ENCODE data around the gene ZFHX2. TPM values are rescaled to one million over a fixed set of nuclear protein-coding genes. Genes with fewer than 3 reads are reported as not detected.
A peak's percentile ranks its signal among the peaks of the same experiment; 100 is the strongest.

ZFHX2 gene
- 19.2 and 19.4 TPM in 2 replicates for total RNA-seq (2021)
- long read RNA-seq, partial matches to known transcripts = 0 of 3 reads
- long read RNA-seq, other reads (novel, unspliced or antisense) = 3 of 3 reads

- peaks cover 29% of the 10 kb centered on the region; the same call in 1 of the 2 replicates for H3K4me1 ChIP-seq (ENCODE audit: insufficient read depth, low read length)
- H3K23ac ChIP-seq (ENCODE audit: insufficient read length, low read depth, low read length) = no peak within 1 kb of the TSS
- H3K23me2 ChIP-seq (ENCODE audit: insufficient read length, low read depth, low read length, poor library complexity, severe bottlenecking) = peaks cover 30% of the 10 kb centered on the region
- H3K9me3 ChIP-seq (ENCODE audit: control insufficient read depth, low read depth, low read length) = no peaks in the 10 kb centered on the region
- H3K27me3 ChIP-seq (ENCODE audit: insufficient read depth, low read length) = no peaks in the 10 kb centered on the region
- peak within 1 kb of the TSS; percentile 92 for H3K9ac ChIP-seq (ENCODE audit: extremely low read depth, insufficient read length, low read length)
- no peak within 1 kb of the TSS for H2AK5ac ChIP-seq (ENCODE audit: insufficient read length, low read length)
- no peaks in the 10 kb centered on the region for H3K9me3 Mint-ChIP-seq
- no peaks in the 10 kb centered on the region for H3K36me3 Mint-ChIP-seq (ENCODE audit: insufficient read depth in 1 of 3, low read depth in 3 of 3)
- H3K4me3 Mint-ChIP-seq = no peak within 1 kb of the TSS; a peak in 2 of 5 replicates
- peak within 1 kb of the TSS; percentile 74 for H2BK12ac ChIP-seq (ENCODE audit: insufficient read length, low read depth, low read length)
- H3K79me2 ChIP-seq (ENCODE audit: insufficient read depth, low read length) = peaks cover 13% of the 10 kb centered on the region; the same call in 1 of the 2 replicates
- no peak within 1 kb of the TSS for H3T11ph ChIP-seq (ENCODE audit: low read length)
- H2BK20ac ChIP-seq (ENCODE audit: low read depth, low read length, poor library complexity, severe bottlenecking) = no peak within 1 kb of the TSS
- H3K79me1 ChIP-seq (ENCODE audit: insufficient read depth, low read depth, low read length, poor library complexity, severe bottlenecking) = no peaks in the 10 kb centered on the region
- no peak within 1 kb of the TSS for H4K91ac ChIP-seq (ENCODE audit: insufficient read length, low read depth, low read length)
- H3K4me2 ChIP-seq (ENCODE audit: insufficient read depth, insufficient read length, low read length) = peak within 1 kb of the TSS; percentile 96
- H2AFZ ChIP-seq (ENCODE audit: low read length) = no peak within 1 kb of the TSS
- H3K4me1 Mint-ChIP-seq = peaks cover 7 to 16% of the 10 kb centered on the region in 2 experiments
- no peaks in the 10 kb centered on the region for H3K27me3 Mint-ChIP-seq (ENCODE audit: low read depth)
- peak within 1 kb of the TSS; percentile 13 for H3K56ac ChIP-seq (ENCODE audit: insufficient read length, low read depth, low read length)
- peak within 1 kb of the TSS; percentile 13; the same call in 1 of the 2 replicates for H3K4ac ChIP-seq (ENCODE audit: low read depth, low read length)
- no peak for TF ChIP-seq CTCF (conservative IDR thresholded peaks at IDR 0.05)
- WGBS (ENCODE audit: extremely low coverage, insufficient read length, low lambda C conversion rate) = no CpG with 5 or more reads among the region's 49 CpGs
- DNase-seq = peak; percentile 95
- no peak within 1 kb of the TSS for H2BK15ac ChIP-seq (ENCODE audit: low read depth, low read length)
- peak within 1 kb of the TSS; percentile 75 for H3K14ac ChIP-seq (ENCODE audit: insufficient read depth, low read length)
- peak within 1 kb of the TSS; percentile 54 for H4K5ac ChIP-seq (ENCODE audit: insufficient read length, low read depth, low read length)
- H3K27ac Mint-ChIP-seq = peak within 1 kb of the TSS; percentile 83 to 94 (median 89)
- H4K20me1 ChIP-seq (ENCODE audit: control insufficient read depth, insufficient read depth, insufficient read length) = no peaks in the 10 kb centered on the region
- peak within 1 kb of the TSS; percentile 64 for H2BK5ac ChIP-seq (ENCODE audit: insufficient read length, low read length)
- peak within 1 kb of the TSS; percentile 63 for H3K27ac ChIP-seq (ENCODE audit: insufficient read length, low read depth, low read length)
- H2BK120ac ChIP-seq (ENCODE audit: low read depth, low read length, poor library complexity, severe bottlenecking) = no peak within 1 kb of the TSS
- H3K18ac ChIP-seq (ENCODE audit: insufficient read length, low read depth, low read length) = peak within 1 kb of the TSS; percentile 84
- no peak within 1 kb of the TSS for H4K8ac ChIP-seq (replicated peaks; ENCODE audit: insufficient read length, low read depth, low read length)
These were observed at the start of gene ZFHX2 for GRCh38 chr14:23551266-23552028. Gene ZFHX2, minus strand, starts transcription at chr14:23551765. Its CDS starts 16,440 bp downstream, at chr14:23535325.

Measured in H9 (cell line).